GM23338 (cell line): Measurements from ENCODE around the gene SYNPO2. TPM values are rescaled to one million over a fixed set of nuclear protein-coding genes. Genes with fewer than 3 reads are reported as not detected.

Experiments
- ATAC-seq: fragments of 200-7000 bp; cut with Tn5 transposase; 3 replicates; pipeline ENCODE4 v1.9.1; 2020
- DNase-seq: peaks from one replicate; pipeline ENCODE4 v3.0.0-alpha.2; 2015; ENCODE audit warnings: low spot score
- H2AFZ ChIP-seq: fragments of 200-600 bp; sonication (generic); 2 replicates; pipeline ENCODE4 v1.8.0; 2016; ENCODE audit warnings: antibody characterized with exemption, mild to moderate bottlenecking, moderate library complexity
- H3F3A ChIP-seq: fragments of 200-600 bp; sonication (generic); replicated peaks from 2 replicates; pipeline ENCODE4 v1.8.0; 2017; ENCODE audit warnings: antibody characterized with exemption, mixed run types, low read depth
- H3K27ac ChIP-seq: fragments of 200-600 bp; sonication (generic); 2 replicates; pipeline ENCODE4 v1.6.1; 2016; ENCODE audit warnings: low read depth
- H3K27me3 ChIP-seq: fragments of 200-600 bp; sonication (generic); 2 replicates; pipeline ENCODE4 v1.8.0; 2016; ENCODE audit warnings: mild to moderate bottlenecking, mixed run types, moderate library complexity; ENCODE audit not compliant: insufficient read depth
- H3K36me3 ChIP-seq: fragments of 200-600 bp; sonication (generic); 2 replicates; pipeline ENCODE4 v1.8.0; 2016; ENCODE audit warnings: mild to moderate bottlenecking; ENCODE audit not compliant: insufficient read depth
- H3K4me1 ChIP-seq: fragments of 200-600 bp; sonication (generic); 2 replicates; pipeline ENCODE4 v1.8.0; 2016; ENCODE audit warnings: mild to moderate bottlenecking, moderate library complexity; ENCODE audit not compliant: insufficient read depth
- H3K4me2 ChIP-seq: fragments of 200-600 bp; sonication (generic); 2 replicates; pipeline ENCODE4 v1.7.1; 2017; ENCODE audit warnings: mixed run types
- H3K4me3 ChIP-seq: fragments of 200-600 bp; sonication (generic); 2 replicates; pipeline ENCODE4 v1.6.1; 2016; ENCODE audit warnings: mixed run types
- H3K79me2 ChIP-seq: fragments of 200-600 bp; sonication (generic); replicated peaks from 2 replicates; pipeline ENCODE4 v1.8.0; 2017; ENCODE audit warnings: mild to moderate bottlenecking; ENCODE audit not compliant: insufficient read depth
- H3K9me2 ChIP-seq: fragments of 200-600 bp; sonication (generic); 2 replicates; pipeline ENCODE4 v1.8.0; 2017; ENCODE audit not compliant: insufficient read depth
- H4K20me1 ChIP-seq: fragments of 200-600 bp; sonication (generic); replicated peaks from 2 replicates; pipeline ENCODE4 v1.8.0; 2017; ENCODE audit warnings: mild to moderate bottlenecking; ENCODE audit not compliant: insufficient read depth
- H3K27ac Mint-ChIP-seq: 2 replicates; pipeline ENCODE4 v1.8.0; 2020; ENCODE audit warnings: inconsistent platforms, mild to moderate bottlenecking, moderate library complexity, mixed read lengths
- H3K27me3 Mint-ChIP-seq: 3 replicates; pipeline ENCODE4 v1.8.0; 2022; ENCODE audit warnings: low read depth, mild to moderate bottlenecking, moderate library complexity, mixed read lengths, inconsistent platforms; ENCODE audit not compliant: insufficient read depth, poor library complexity
- H3K36me3 Mint-ChIP-seq: 3 replicates; pipeline ENCODE4 v1.8.0; 2021; ENCODE audit warnings: low read depth, mild to moderate bottlenecking, inconsistent platforms, moderate library complexity, mixed read lengths
- H3K4me1 Mint-ChIP-seq: 3 replicates; pipeline ENCODE4 v1.8.0; 2020; ENCODE audit warnings: mild to moderate bottlenecking, inconsistent platforms, mixed read lengths
- H3K4me3 Mint-ChIP-seq: 3 replicates; pipeline ENCODE4 v1.8.0; 2021; ENCODE audit warnings: moderate library complexity, mild to moderate bottlenecking, inconsistent platforms, mixed read lengths
- H3K9me3 Mint-ChIP-seq: 3 replicates; pipeline ENCODE4 v1.8.0; 2020; ENCODE audit warnings: moderate library complexity, mild to moderate bottlenecking, inconsistent platforms, mixed read lengths
- CREB1 ChIP-seq: fragments of 250-450 bp; sonication (Bioruptor Pico); IDR thresholded peaks from 2 replicates; pipeline ENCODE4 v1.5.0; 2020; ENCODE audit warnings: low read depth, mild to moderate bottlenecking, moderate library complexity
- CTCF ChIP-seq, 2 experiments: fragments of 200-600 bp in 1 of 2; sonication (generic) in 1 of 2; conservative IDR thresholded peaks; 2 replicates each; pipeline versions ENCODE4 v1.5.1 to v1.6.1; 2016 to 2017; ENCODE audit warnings: antibody characterized with exemption in 2 of 2, low read depth in 2 of 2, mild to moderate bottlenecking in 2 of 2, moderate library complexity in 1 of 2
- ETS1 ChIP-seq: IDR thresholded peaks from 2 replicates; pipeline ENCODE4 v1.6.1; 2016; ENCODE audit warnings: antibody characterized with exemption
- EZH2phosphoT487 ChIP-seq: fragments of 200-600 bp; sonication (generic); IDR thresholded peaks from one replicate; pipeline ENCODE4 v1.8.1; 2018; ENCODE audit warnings: antibody characterized with exemption; ENCODE audit not compliant: unreplicated experiment
- JUNB ChIP-seq: IDR thresholded peaks from one replicate; pipeline ENCODE4 v1.6.1; 2016; ENCODE audit warnings: antibody characterized with exemption; ENCODE audit not compliant: unreplicated experiment
- NANOG ChIP-seq: IDR thresholded peaks from 2 replicates; pipeline ENCODE4 v1.6.1; 2016; ENCODE audit warnings: antibody characterized with exemption, borderline replicate concordance
- ZNF462 ChIP-seq: fragments of 250-450 bp; sonication (Bioruptor Pico); IDR thresholded peaks from 2 replicates; pipeline ENCODE4 v1.5.0; 2020; ENCODE audit warnings: mild to moderate bottlenecking, moderate library complexity
- polyA plus RNA-seq: library from polyadenylated mRNA; unstranded; fragments of >200 nt; fragmentation: Nextera tagmentation; extraction: Ambion mirVana; gene quantifications from 2 replicates; pipeline ENCODE4 v1.2.1, GENCODE V29; 2016
- total RNA-seq: library from RNA; depleted of rRNA; stranded (reverse); fragments of >200 nt; shearing (Covaris generic); gene quantifications from 2 replicates; pipeline ENCODE4 v1.2.3, GENCODE V29; 2014

The SYNPO2 gene
- total and polyA plus RNA-seq, 2 experiments from 2014 or later: 2.1 to 3.4 TPM

- TF ChIP-seq ETS1: no peak
Observed at GRCh38 chr4:119041396-119041795, 152.7 kb downstream of the SYNPO2 start (continued).

- Mint-ChIP-seq H3K36me3 (no peaks in the 10 kb centered on the region), H3K9me3 (no peaks in the 10 kb centered on the region), H3K27ac (no peak overlapping the region), H3K4me1 (peaks cover 39% of the 10 kb centered on the region), H3K27me3 (peaks cover 2% of the 10 kb centered on the region), H3K4me3 (no peak overlapping the region)
- no peaks in the 10 kb centered on the region for H3K9me2 ChIP-seq
- no peak overlapping the region for H3K27ac ChIP-seq
- no peak overlapping the region for H2AFZ ChIP-seq
- peaks cover 40% of the 10 kb centered on the region for H3K4me1 ChIP-seq
- peak; percentile 81 for ATAC-seq
- H4K20me1 ChIP-seq: no peaks in the 10 kb centered on the region
- no peaks in the 10 kb centered on the region for H3K36me3 ChIP-seq
- H3K4me2 ChIP-seq: 0 out of 2 replicates have a peak overlapping the region, but pooled peaks have one; percentile 8
- no peaks in the 10 kb centered on the region for H3K27me3 ChIP-seq
- DNase-seq: peak; percentile 89
- H3K4me3 ChIP-seq: no peak overlapping the region
- no peaks in the 10 kb centered on the region for H3F3A ChIP-seq
- TF ChIP-seq JUNB (no peak), EZH2phosphoT487 (no peak), NANOG (no peak), CTCF (conservative IDR thresholded peaks at IDR 0.05; ENCODE audit: low read depth in 2 of 2) (peak; percentile 80 to 84), ETS1 (no peak), CREB1 (CRISPR knock-in tag) (no peak), ZNF462 (CRISPR knock-in tag) (no peak)
- H3K79me2 ChIP-seq: no peaks in the 10 kb centered on the region
Observed at GRCh38 chr4:119041951-119042560, 153.4 kb downstream of the SYNPO2 start.
